HG02884 (cell line): ENCODE results near the gene ATCAY.

Experiments used
- ATAC-seq: cut with Tn5 transposase; IDR thresholded peaks from one replicate; pipeline ENCODE4 v1.9.1; 2021; ENCODE audit warnings: mild to moderate bottlenecking, moderate library complexity; ENCODE audit not compliant: unreplicated experiment

The ATCAY gene

GRCh38 chr19:3968556-3969434 lies 88.3 kb downstream of the ATCAY start:
- no peak for ATAC-seq

GRCh38 chr19:3969435-3970312 lies 89.2 kb downstream of the ATCAY start:
- ATAC-seq = no peak

GRCh38 chr19:3970313-3970807 lies 89.9 kb downstream of the ATCAY start:
- no peak for ATAC-seq

- peak; percentile 79 for ATAC-seq
These were observed 90.5 kb downstream of the ATCAY start, which contains the start of gene DAPK3 for GRCh38 chr19:3970808-3971598. DAPK3 (minus strand) TSS chr19:3971099; CDS start chr19:3969735, 1,364 bp downstream.

GRCh38 chr19:3975144-3975543 lies 94.7 kb downstream of the ATCAY start:
- no peak for ATAC-seq

GRCh38 chr19:3975637-3976087 lies 95.2 kb downstream of the ATCAY start:
- ATAC-seq = no peak

GRCh38 chr19:3976495-3977241 lies 96.2 kb downstream of the ATCAY start:
- no peak for ATAC-seq
